Fibroblast of gingiva (primary cell): Measurements from ENCODE around the gene RALGDS.

Source experiments
- DNase-seq: peaks from one replicate; pipeline ENCODE4 v3.0.0-alpha.2; 2011; ENCODE audit warnings: low read depth

Gene RALGDS

DNA sequence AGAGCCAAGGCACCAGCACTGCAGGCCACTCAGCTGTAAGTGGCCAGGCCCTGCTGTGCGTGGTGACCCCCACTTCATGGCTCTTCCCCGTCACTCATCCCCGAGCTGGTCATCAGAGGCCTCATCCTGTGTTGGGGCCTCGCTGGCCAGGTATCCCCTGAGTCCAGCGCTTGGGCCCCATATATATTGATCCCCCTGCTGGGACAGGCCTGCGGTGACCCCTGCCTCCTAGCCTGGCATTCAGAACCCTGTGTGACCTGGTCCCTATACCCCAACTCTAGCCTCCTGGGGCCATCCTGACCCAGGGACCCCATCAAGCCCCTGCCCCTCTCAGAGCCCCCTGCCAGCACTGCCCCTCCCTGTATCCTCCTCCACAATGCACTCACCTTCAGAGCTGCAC, 30.0 kb upstream of the RALGDS start:
- DNase-seq = no peak

- DNase-seq = peak; percentile 85
These were observed 28.3 kb upstream of the RALGDS start for GRCh38 chr9:133149130-133150015.

GRCh38 chr9:133148199-133149129, 27.4 kb upstream of the RALGDS start:
- DNase-seq = peak; percentile 46

GRCh38 chr9:133147412-133148198, 26.6 kb upstream of the RALGDS start:
- DNase-seq = no peak

GRCh38 chr9:133146746-133147411, 25.8 kb upstream of the RALGDS start:
- DNase-seq = no peak

DNA sequence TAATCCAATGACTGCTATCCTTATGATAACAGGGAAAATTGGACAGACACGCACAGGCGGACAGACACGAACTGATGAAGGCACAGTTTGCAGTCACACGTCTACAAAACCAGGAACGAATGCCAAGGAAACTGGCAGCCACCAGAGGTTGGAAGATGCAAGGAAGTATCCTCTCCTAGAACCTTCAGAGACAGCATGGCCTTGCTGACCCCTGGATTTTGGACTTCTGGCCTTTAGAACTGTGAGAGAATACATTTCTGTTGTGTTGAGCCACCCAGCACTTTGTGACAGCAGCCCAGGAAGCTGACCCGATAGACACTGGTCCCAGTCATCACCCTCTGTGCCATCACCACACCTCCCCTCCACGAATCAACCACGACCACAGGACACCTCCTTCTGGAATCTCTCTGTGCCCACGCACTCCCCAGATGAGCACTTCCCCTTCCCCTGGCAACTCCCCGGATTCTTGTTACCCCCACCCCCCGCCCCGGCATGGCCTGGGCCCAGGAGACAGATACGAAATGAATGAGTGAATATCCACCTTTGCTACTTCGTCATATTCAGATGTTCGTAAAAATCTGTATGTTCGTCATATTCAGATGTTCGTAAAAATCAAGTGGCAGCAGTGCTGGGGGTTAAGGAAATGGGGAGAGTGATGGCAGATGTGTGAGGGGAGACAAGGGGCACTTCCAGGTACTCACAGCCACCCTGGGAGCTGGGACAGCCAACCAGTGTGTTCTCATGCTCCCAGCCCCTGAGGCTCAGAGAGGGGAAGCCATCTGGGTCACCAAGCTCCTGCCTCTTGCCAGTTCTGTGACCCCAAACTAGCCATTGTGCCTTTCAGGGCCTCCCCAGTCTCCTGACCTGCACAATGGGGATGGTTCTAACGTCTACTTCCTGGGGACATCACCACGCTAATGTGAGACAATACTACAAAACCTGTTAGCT, 24.1 kb upstream of the RALGDS start:
- DNase-seq = no peak

DNA sequence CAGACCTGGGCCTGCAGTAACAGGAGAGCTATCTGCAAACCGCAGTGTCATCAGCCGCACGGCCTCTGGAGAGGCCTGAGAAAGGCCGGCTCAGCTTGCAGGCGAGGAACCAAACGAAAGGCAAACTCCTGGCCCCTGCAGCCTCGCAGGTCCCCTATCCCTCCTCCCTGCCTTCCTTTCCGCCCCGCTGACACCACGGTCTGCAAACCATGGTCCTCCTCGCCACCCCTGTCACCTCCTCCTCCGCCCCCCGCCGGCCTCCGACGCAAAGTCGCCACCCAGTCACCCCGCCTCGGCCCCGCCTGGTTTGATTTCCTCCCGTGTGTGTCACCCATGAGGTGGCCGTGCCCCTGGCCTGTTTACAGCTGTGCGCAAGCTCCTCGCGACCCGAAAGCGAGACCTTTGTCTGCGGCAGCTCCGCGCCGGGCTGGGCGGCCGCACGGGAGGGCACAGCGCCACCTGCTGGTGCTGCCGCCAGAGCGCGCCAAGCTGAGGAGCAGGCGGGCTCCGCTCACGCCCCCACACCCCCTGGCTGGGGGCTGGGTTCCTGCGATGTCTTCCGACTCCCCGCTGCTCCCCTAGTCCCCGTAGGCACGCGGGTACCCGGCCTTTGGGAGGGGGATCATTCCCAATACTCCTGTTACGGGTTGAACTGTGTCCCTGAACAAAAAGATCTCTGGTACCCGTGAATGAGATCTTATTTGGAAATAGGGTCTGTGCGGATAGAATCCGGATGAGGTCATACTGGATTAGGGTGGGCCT, 23.3 kb upstream of the RALGDS start:
- DNase-seq = peak; percentile 53

GRCh38 chr9:133143639-133144141, 22.6 kb upstream of the RALGDS start:
- DNase-seq = no peak

- no peak for DNase-seq
These were observed 21.9 kb upstream of the RALGDS start for GRCh38 chr9:133142684-133143622.

- no peak for DNase-seq
These were observed 21.0 kb upstream of the RALGDS start for GRCh38 chr9:133141833-133142595.

- DNase-seq = no peak
These were observed 19.6 kb upstream of the RALGDS start for GRCh38 chr9:133140606-133141005.

GRCh38 chr9:133140174-133140505, 19.1 kb upstream of the RALGDS start:
- no peak for DNase-seq

DNA sequence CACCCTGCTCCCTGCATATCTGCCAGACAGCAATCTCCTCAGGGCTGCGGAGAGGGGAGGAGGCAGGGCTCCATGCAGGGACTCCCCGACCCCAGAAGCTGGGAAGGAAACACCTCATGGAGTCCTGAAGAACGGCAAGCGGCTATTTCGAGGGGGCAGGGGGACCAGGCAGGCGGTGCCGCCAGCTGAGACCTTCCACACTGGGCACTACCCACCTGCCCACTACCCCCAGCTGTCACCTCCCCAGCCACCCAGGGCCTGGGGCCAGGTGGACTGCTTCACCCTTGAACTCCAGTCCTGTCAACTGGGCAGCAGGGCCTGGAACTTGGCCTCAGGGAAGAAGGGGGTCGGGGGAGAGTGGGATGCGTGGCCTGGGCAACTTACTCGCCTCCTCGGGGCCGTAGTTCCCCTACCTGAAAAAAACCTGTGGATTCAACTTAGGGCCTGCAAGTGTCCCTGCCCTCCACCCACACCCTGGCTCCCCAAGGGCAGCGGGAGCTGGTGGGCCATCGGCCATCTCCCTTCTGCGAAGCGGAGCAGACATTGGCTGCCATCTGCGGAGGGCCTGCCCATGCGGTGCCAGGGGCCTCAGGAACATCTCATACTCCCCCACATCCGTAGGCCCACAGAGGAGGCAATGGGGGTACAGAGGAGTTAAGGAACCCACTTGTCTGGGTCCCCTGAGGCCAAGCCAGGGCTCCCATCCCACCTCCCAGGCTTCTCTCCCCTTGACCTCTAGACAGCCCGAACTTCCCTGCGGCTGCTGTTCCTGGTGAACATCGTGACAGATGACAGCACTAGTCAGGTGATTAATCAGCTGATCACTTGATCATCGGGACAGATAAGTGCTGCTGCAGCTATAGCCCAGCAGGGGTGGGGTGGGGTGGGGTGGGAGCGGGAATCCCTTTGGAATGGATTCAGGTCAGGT, 18.5 kb upstream of the RALGDS start:
- no peak for DNase-seq

GRCh38 chr9:133137451-133138231, 16.6 kb upstream of the RALGDS start:
- no peak for DNase-seq

GRCh38 chr9:133135146-133135745, 14.2 kb upstream of the RALGDS start:
- DNase-seq = peak; percentile 49
